ENCODE measurements around the gene CCDC61. TPM values are rescaled to one million over a fixed set of nuclear protein-coding genes. Genes with fewer than 3 reads are reported as not detected.

CCDC61 gene
- total RNA-seq, 1 donor from 2014 or later: 15.4 TPM

DNA sequence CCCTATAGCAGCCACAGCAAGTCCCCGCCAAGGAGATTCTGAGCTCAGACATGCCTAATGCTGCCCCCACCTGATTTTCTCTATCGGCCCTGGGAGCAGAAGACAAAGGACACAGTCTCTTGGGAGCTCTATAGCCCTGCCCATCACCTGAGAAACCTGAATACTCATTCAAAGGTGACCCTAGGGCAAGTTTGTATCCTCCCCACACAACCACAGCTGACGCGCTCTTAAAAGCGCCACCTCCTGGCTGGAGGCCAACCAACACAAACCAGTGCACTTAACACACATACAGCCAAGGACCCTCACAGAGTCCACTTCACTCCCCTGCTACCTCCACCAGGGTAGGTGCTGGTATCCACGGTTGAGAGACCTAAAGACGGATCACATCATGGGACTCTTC lies 54.3 kb downstream of the CCDC61 start:
- TF ChIP-seq, protein P1, sequence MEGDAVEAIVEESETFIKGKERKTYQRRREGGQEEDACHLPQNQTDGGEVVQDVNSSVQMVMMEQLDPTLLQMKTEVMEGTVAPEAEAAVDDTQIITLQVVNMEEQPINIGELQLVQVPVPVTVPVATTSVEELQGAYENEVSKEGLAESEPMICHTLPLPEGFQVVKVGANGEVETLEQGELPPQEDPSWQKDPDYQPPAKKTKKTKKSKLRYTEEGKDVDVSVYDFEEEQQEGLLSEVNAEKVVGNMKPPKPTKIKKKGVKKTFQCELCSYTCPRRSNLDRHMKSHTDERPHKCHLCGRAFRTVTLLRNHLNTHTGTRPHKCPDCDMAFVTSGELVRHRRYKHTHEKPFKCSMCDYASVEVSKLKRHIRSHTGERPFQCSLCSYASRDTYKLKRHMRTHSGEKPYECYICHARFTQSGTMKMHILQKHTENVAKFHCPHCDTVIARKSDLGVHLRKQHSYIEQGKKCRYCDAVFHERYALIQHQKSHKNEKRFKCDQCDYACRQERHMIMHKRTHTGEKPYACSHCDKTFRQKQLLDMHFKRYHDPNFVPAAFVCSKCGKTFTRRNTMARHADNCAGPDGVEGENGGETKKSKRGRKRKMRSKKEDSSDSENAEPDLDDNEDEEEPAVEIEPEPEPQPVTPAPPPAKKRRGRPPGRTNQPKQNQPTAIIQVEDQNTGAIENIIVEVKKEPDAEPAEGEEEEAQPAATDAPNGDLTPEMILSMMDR (IDR thresholded peaks at IDR 0.05): no peak
- intact Hi-C loops (cut with DNase I): no loop called here
- DNase-seq: no peak
- Histone ChIP-seq H3K4me1 (no peaks in the 10 kb centered on the region), H3K36me3 (no peaks in the 10 kb centered on the region), H3K27ac (no peak overlapping the region), H3K4me3 (no peak overlapping the region), H3K9me3 (no peaks in the 10 kb centered on the region), H3K27me3 (peaks cover 16% of the 10 kb centered on the region)
- ATAC-seq: no peak

DNA sequence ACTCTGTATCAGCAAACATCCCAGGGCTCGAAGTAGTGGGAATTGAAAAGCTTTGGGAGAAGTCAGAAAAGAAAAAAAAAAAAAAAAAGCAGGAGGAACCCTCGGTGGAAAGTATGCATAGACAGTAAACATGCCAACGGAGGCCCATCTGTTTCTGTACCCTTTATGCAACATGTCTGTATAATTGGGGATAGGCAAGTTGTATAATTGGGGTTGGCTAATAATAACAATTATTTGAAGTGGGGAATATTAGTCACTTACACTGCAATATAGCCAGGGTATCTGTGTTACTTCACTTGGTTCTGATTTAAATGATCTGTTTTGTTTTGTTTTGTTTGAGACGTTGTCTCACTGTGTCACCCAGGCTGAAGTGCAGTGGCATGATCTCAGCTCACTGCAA lies 57.6 kb downstream of the CCDC61 start:
- no peaks in the 10 kb centered on the region for H3K36me3 ChIP-seq
- intact Hi-C loops (cut with DNase I): no loop called here
- peaks cover 32% of the 10 kb centered on the region for H3K27me3 ChIP-seq
- ATAC-seq (no peak), DNase-seq (no peak)
- H3K4me1 ChIP-seq: no peaks in the 10 kb centered on the region
- TF ChIP-seq, protein P1 (IDR thresholded peaks at IDR 0.05): no peak
- H3K4me3 ChIP-seq: no peak overlapping the region
- H3K27ac ChIP-seq: no peak overlapping the region
- no peaks in the 10 kb centered on the region for H3K9me3 ChIP-seq

DNA sequence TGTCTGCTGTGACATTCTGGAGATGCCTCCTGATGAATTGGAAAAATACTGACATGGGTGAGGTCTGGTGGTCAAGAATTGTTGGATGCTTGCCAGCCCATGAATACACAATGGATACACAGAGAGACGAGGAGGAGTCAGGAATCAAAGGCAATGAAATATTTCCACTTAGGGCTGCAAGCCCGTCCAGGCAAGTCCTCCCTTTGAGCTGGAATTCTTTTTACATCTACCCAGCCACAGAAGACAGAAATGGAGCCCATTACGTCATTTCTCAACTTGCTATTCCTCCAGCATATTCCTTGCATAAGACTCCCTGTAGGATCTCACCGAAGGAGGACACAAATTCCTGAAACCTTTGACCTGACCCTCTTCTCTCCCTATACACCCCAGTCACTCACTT lies 61.3 kb downstream of the CCDC61 start:
- ATAC-seq (no peak), DNase-seq (no peak)
- intact Hi-C loops (cut with DNase I): no loop called here
- TF ChIP-seq, protein P1 (IDR thresholded peaks at IDR 0.05): no peak
- no peaks in the 10 kb centered on the region for H3K4me1 ChIP-seq
- no peaks in the 10 kb centered on the region for H3K36me3 ChIP-seq
- H3K27me3 ChIP-seq: peaks cover 25% of the 10 kb centered on the region
- no peak overlapping the region for H3K27ac ChIP-seq
- H3K4me3 ChIP-seq: no peak overlapping the region
- no peaks in the 10 kb centered on the region for H3K9me3 ChIP-seq

GRCh38 chr19:46058778-46059177 lies 63.5 kb downstream of the CCDC61 start:
- Histone ChIP-seq H3K4me1 (no peaks in the 10 kb centered on the region), H3K4me3 (no peak overlapping the region), H3K27me3 (peaks cover 28% of the 10 kb centered on the region), H3K27ac (no peak overlapping the region), H3K36me3 (no peaks in the 10 kb centered on the region), H3K9me3 (no peaks in the 10 kb centered on the region)
- DNase-seq: no peak
- no peak for ATAC-seq
- TF ChIP-seq, protein P1 (IDR thresholded peaks at IDR 0.05): no peak
- intact Hi-C loops (cut with DNase I): no loop called here

GRCh38 chr19:46060012-46060411 lies 64.7 kb downstream of the CCDC61 start:
- peaks cover 33% of the 10 kb centered on the region for H3K27me3 ChIP-seq
- intact Hi-C loops (cut with DNase I): no loop called here

More at GRCh38 chr19:46060012-46060411, 64.7 kb downstream of the CCDC61 start:
- Histone ChIP-seq H3K4me3 (no peak overlapping the region), H3K9me3 (no peaks in the 10 kb centered on the region), H3K27ac (no peak overlapping the region), H3K4me1 (no peaks in the 10 kb centered on the region), H3K36me3 (no peaks in the 10 kb centered on the region)
- TF ChIP-seq, protein P1 (IDR thresholded peaks at IDR 0.05): no peak
- ATAC-seq: no peak
- DNase-seq: no peak
